G401 (cell line): ENCODE measurements around the gene LMBR1L. TPM values are rescaled to one million over a fixed set of nuclear protein-coding genes. Genes with fewer than 3 reads are reported as not detected.
A peak's percentile ranks its signal among the peaks of the same experiment; 100 is the strongest.
"Not testable (repeated sequence)": the region's sequence is repeated elsewhere in the genome, so short reads cannot be mapped to it uniquely, and the experiment has no call there.

Experiments used
- DNase-seq: peaks from one replicate; pipeline ENCODE4 v3.0.0-alpha.2; 2015; ENCODE audit warnings: low spot score
- in situ Hi-C: cut with HindIII; loops from 2 replicates; pipeline ENCODE4 v1.10.0; 2016; ENCODE audit warnings: low sequenced_read_pairs, mixed read lengths
- total RNA-seq: library from RNA; depleted of rRNA; stranded (reverse); fragments of >200 nt; shearing (Covaris generic); gene quantifications from 2 replicates; pipeline ENCODE4 v1.2.3, GENCODE V29; 2014

The LMBR1L gene
- total RNA-seq, 1 experiment from 2014 or later = 26.8 TPM

DNA sequence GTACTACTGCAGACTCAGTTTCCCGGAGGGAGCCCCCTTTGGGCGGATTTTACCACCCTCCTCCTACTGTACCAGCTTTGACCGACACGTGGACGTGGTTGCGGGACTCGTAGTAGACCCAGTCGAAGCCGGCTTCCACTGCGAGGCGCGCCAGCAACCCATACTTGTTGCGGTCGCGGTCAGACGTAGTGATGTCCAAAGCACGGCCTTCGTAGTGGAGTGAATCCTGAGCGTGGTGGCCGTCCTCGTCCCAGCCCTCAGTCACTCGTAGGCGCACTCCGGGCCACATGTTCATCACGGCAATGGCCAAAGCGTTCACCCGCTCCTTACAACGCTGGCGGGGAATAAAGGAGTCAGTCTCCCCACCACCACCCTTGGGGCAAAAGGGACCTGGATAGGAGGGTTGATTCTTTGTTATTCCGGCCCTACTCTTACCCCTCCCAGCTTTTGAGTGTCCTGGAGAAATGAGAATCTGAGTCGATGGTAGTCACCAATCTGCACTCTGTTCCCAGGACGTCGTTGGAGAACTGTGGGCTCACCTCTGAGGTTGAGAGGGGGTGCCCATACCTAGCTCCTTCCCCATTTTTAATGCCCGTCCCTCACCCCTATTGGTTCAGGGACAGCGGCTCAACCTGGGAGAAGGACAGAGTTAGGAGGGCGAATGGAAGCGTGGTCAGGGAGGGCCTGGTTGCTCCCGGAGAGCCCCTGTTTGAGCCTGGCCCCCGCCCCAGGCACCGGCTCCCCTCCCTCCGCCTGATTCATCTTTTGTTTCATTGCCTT lies 19.4 kb downstream of the LMBR1L start:
- in situ Hi-C loops = no loop called here
- no peak for DNase-seq

DNA sequence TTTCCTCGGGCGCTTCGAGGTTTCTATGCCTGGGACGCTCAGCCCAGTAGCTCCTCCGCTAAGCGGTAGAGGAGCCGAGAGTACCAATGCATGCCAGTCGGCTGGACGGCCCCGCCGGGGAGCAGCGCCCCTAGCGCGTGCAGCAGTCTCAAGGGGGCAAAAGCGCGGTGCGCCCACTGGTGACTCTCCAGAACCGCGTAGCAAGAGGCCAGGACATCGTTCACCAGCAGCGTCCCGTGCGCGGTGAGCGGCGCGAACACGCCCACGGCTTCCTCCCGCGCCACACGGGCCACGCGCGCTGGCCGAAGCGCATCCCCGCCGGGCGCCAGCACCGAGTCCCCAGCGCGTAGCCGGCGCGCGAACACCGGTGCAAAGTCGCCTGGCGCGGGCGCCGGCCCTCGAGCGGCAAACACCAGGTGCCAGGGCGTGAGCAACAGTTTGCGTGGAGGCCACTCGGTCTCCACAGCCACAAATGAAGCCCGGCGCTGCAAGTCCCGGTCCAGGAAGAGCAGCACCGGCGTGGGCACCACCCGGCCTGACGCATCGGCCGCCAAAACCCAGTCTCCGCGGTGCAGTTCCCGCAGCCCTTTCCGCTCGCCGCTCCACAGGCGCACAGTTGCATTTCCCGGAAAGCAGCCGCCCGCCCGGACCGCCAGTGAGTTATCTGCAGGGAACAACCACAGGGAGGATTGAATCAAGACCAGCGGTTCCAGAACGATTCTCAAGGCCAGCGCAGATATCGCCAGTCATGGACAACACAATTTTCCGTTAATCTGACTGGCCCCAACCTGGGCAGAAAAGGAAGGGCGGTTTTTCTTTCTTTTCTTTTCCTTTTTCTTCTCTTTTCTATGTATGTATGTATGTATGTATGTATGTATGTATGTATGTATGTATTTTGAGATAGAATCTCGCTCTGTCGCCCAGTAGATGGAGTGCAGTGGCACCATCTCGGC lies 20.6 kb downstream of the LMBR1L start:
- in situ Hi-C loops = no loop called here
- DNase-seq = peak; percentile 32

DNA sequence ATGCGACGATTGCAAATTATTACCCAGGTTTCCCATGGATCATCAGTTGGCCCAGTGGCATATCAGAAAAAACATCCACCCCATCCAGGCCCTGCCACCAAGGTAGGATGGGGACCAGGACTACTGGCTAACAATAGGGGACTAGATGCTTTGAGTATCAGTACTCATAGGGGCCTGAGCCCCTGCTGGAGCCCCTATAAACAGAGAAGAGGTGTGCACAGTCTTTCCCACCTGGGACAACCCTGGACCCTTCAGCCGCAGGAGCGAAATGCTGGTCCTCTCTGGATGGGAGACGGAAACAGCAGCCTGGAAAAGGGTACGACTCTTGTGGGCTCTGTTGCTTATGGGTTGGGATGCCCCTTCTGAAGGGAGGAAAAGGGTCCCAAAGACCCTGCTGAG lies 21.7 kb downstream of the LMBR1L start:
- DNase-seq = no peak
- in situ Hi-C loops = no loop called here

DNA sequence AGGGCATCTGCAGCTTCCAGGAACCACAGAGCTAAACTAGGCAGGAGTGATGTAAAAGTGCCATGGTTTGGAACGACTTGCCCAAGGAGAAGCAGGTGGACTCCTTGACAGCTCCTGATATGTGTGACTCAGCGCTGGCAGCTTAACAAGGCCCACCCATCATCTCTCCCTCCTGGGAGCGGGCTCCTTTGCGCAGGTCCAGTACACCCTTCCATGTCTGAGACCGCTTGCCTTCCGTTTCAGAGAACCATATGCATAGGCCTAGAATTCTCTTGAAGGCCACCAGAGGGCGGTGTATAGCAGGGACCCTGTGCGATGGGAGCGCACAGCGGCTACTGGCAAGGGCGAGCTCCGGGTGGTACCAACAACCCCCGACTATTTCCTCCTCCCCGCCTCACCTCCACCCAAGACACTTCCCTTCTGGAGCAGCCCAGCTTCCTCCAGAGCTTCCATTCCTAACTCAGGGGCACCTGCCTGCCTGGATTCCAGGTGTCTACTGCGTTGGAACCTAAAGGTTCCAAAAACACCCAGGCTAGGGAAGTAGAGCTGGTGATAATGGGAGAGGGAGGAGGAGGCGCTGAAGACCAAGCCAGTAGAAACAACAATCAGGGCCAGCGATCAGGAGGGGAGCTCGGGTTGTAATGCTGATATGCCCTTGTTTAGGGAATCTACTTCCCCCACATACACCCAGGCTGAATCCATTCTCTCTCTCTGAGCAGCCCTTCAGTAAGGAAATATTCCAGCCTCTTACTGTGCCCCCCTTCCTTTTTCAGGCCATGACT lies 22.3 kb downstream of the LMBR1L start:
- peak; percentile 95 for DNase-seq
- in situ Hi-C loops = no loop called here

DNA sequence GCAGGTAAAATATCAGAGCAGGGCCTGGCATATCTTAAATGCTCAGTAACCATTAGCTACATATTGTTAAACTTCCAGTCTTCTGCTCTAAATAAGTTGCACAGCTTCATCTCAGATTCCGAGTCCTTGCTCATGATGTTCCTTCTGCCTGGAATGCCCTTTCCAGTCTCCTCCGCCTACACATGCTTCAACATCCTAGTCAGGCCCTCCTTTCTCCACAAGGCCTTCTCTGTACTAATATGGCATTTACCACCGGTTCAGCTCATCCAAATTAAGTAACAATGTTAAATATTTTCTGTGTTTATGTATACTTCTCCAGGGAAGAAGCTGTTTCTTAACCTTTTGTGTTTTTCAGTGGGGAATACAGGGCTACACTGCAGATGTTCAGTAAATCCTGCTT lies 24.5 kb downstream of the LMBR1L start:
- DNase-seq = no peak
- in situ Hi-C loops = no loop called here

DNA sequence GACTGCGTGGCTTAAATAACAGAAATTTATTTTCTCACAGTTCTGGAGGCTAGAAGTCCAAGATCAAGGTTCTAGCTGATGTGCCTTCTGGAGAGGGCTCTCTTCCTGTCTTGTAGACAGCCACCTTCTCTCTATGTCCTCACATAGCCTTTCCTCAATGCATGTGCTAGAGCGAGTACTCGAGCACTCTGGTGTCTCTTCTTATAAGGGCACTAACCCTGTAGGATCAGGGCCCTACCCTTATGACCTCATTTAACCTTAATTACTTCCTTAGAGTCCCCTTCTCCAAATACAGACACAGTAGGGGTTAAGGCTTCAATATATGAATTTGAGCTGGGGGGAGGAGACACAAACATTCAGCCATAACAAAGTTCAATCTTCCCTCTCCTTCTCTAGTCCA lies 26.2 kb downstream of the LMBR1L start:
- in situ Hi-C loops = no loop called here
- no peak for DNase-seq

DNA sequence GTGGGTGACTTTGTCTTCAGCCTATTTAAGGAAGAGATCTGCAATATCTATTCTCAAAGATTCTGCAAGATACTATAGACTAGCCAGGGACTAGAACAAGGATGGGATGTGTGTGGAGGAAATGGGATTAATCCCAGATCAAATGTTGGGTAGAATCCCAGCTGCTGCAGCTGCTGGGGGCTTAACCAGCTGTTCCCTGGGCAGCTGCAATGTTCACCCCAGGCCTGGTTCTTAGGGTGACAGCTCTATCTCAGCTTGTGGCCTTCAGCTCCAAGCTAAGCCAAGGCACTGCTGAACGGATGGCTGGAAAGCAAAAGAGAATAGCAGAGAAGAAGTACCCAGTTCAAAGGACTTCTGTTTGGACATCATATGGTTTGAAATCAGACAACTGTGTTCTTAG lies 30.9 kb downstream of the LMBR1L start:
- no peak for DNase-seq
- in situ Hi-C loops = no loop called here

DNA sequence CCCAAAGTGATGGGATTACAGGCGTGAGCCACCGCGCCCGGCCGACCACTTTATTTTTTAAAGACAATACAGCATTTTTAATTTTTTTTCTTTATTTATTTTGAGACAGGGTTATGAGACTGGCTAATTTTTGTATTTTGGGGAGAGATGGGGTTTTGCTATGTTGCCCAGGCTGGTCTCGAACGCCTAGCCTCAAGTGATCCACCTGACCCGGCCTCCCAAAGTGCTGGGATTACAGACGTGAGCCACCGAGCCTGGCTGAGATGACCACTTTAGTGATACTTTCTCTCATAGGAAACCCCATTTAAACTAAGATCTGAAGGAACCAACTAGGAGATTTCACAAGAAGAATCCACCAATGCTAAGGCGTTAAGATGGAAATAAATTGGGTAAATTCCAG lies 39.7 kb downstream of the LMBR1L start:
- DNase-seq = no peak
- in situ Hi-C loops = no loop called here

DNA sequence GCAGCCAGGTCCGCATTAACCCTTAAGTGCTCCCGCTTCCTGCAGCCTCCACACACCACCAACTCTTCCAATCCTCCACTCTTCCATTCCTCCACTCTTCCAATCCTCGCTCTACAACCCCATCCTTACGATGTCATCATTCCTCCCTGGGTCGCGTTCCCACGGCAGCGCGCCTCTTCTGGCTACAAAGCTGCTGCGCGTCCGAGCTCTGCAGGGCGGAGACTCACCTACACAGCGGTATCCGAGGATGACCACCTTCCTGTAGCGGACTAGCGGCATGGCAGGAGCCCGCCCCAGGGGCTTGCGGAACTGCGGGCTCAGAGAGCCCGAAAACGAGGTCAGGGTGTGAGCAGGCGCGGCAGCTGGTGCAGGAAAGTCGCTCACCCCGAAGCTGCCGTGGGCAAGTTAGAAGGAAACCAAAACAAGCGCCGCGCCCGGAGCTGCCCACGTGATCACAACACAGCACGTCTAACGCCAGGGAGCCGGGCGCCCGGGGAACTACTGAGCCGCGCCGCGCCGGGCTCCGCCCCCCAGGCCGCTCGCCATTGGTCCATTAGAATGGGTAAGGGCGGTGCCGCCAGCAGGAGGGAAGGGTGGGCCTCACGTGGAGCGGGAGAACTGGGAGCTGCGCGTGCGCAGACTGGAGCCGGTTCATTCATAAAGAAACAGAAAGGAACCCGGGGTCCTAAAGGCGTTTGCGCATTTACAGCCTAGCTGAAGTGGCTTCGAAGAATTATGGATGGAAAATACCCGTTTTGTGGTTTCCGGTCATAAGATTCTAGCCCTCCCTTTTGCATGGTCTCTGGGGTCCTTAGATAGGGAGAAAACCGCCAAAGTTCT lies 40.9 kb downstream of the LMBR1L start, which contains the start of gene RHEBL1:
TSS of gene RHEBL1 (minus strand) at position 473 of the 840 bp plus-strand sequence. CDS start at position 279, 194 bp downstream.
- in situ Hi-C loops = no loop called here
- peak; percentile 95 for DNase-seq

DNA sequence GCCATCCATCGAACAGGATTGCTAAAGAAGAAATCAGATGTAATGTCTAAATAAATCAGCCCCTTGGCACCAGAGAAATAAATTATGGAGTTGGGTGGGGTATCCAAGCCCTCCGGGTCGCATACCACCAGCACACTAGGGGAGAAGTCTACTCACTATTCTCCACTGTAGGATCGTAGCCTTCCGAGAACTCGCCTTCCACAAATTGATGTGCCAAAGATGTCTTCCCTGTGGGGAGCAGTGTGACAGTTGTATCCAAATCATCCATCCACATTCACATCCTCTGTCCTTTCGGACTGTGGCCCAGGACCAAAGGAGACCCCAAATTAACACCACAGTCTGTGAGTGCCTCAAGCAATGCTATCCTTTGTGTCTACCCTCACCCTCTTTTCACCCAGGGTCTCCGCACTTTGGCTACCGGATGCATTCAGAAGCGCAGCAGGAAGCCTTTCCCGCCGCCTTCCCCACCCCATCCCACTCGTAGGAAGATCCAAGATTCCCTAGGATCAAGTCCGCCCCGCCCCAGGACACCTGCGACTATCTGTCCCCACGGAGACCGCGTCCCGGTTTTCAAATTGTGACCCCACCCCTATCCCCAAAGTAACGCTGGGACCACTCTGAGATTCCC lies 41.7 kb downstream of the LMBR1L start:
- in situ Hi-C loops = no loop called here
- peak; percentile 16 for DNase-seq

DNA sequence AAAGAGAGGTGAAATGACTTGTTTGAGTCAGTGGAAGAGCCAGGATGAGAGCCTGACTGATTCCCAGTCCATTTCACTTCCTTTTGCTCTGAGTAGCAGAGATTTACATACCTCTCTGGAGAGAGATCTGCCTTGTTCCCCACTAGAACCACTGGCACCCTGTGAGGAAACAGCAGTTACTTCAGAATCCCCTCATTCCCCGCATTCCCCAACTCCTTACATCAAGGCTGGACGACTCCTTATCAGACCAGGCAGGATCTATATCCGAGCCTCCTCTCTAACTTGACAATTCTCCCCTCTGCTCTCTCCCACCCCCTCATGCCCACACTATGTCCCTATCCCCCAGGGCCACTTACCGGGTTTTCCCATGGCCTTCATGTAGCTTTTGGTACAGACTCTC lies 44.5 kb downstream of the LMBR1L start:
- no peak for DNase-seq
- in situ Hi-C loops = no loop called here

DNA sequence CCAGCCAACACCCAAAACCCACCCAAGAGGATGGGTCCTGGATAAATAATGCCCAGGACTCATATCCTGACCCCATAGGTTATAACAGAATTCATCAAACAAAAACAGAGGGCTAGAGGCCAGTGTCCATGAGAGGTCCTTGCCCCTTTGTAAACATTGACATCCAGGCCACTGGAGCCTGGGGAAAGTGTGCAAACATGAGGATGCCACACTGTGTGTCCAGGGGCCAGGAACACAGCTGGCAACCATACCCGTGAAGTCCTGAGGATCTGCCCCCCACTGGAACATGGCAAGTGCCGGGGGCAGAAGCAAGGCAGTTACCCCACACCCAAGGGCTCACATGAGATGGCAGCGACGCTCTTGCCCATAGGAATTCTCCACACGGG lies 45.9 kb downstream of the LMBR1L start:
- no peak for DNase-seq
- in situ Hi-C loops = no loop called here

DNA sequence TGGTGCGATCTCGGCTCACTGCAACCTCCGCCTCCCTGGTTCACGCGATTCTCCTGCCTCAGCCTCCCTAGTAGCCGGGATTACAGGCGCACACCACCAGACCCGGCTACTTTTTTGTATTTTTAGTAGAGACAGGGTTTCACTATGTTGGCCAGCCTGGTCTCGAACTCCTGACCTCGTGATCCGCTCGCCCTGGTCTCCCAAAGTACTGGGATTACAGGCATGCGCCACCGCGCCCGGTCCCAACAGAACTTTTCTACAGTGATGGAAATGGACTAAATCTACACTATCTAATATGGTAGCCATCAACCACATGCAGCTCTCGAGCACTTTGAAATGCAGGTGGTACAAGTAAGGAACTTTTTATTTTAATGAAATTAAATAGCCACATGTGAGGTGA lies 48.7 kb downstream of the LMBR1L start:
- DNase-seq, in situ Hi-C loops: not testable (repeated sequence)

DNA sequence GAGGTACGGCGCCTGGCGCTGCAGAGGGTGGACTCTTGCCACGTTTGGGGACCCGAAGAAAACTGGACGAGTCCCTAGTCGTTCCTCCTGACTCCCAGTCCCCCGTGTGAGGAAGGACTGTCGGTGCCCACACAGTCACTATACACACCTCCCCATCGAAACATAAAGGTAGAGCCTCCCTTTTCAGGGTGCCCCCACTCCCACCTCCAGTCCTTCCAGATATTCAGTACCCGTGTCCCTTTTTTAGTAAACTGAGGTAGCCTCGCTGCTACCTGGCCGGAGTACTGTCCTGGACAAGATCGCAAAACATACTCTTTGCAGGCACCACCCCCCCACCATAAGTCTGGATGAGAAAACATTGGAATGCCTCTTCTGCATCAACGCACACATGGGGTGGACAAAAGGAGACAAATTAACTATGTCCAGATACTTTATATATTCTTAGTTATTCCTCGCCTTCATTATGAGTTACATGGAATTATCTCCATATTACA lies 49.4 kb downstream of the LMBR1L start:
- no peak for DNase-seq
- in situ Hi-C loops = no loop called here

DNA sequence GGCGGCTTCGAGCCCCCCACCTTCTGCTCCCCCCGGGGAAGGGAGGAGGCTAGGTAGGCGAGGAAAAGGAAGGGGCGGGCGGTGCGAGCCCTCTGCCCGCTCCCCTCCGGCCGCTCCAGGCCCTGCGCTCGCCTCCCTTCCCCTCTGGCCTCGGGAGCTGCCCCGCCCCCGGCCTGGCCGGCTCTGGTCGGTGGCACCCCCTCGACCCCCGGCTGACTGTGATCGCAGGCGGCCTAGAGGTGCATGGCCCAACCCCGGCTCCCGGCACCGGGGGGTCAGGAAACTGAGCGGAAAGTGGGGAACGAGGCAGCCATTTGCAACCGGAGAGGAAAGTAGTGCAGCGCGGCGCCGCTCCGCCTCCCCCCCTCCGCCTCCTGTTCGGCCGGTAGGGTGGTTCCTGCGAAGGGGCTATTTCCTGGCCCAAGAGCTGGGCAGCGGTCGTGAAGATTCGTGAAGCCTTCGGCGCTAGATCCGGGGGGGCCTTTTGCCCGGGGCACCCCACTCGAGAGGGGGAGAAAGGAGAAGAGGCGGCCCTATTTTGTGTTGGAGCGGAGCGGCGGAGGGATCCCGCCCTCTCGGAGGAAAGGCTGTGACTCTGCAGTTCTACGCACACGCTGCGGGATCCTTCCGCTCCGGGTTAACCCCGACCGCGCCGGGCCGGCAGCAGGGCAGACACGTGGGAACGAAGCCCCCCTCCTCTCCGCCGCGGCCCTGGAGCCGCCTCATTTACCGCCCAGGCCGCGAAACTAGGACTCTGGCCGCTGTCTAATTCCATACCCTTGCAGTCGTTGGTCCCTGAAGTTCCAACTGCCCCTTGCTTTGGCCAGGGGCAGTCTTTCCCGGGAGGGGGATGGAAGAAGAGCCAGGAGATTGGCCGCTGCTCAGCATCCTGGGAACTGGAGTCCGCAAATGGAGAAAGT lies 50.1 kb downstream of the LMBR1L start, which contains the start of gene KMT2D:
TSS of gene KMT2D (minus strand) at position 558 of the 920 bp plus-strand sequence. CDS start 5,470 bp downstream, outside the sequence.
- in situ Hi-C loops = no loop called here
- peak; percentile 90 for DNase-seq

DNA sequence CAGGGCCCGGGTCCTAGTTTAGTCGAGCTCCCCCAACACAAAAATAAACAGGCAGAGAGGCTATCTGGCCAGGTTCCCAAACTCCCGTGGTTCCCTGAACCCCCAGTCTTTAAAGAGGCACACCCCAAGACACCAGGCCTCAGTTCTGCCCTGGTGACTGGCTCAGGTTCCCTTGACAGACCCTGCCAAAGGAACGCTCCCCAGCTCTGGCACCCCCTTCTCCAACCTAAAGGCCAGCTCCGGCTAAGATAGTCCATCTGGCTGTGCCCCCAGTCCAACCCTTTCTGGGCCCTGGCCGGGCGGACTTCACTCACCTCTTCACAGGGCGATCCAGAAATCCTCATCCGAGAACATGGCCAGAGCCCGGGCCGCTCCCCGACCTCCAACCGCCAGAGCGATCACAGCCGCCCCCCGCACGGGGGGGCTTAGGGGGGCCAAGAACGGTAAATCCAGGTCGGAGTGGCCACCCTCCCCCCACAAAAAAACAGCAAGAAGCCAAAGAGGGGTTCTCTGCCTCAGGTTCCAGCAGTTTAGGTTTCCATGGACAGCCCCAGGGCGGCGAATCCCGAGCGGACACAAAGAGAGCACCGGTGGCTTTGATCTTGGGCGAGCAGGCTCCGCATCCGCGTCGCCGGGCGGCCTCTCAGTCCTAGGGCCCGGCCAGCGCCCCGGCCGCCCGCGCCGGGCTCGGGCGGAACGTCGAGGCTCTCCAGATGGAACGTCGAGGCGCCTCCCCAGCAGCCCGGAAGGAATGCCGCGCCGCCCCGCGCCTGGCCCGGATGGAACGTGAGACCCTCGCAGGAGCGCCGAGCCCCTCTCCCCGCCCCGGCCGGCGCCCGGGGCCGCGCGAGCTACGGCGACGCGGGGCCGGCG lies 51.1 kb downstream of the LMBR1L start:
- in situ Hi-C loops = no loop called here
- DNase-seq = no peak
